GM23338 (cell line): ENCODE measurements around the gene HSPB8. TPM values are rescaled to one million over a fixed set of nuclear protein-coding genes. Genes with fewer than 3 reads are reported as not detected.

Source experiments
- ATAC-seq: fragments of 200-7000 bp; cut with Tn5 transposase; 3 replicates; pipeline ENCODE4 v1.9.1; 2020
- DNase-seq: peaks from one replicate; pipeline ENCODE4 v3.0.0-alpha.2; 2015; ENCODE audit warnings: low spot score
- H2AFZ ChIP-seq: fragments of 200-600 bp; sonication (generic); 2 replicates; pipeline ENCODE4 v1.8.0; 2016; ENCODE audit warnings: antibody characterized with exemption, mild to moderate bottlenecking, moderate library complexity
- H3F3A ChIP-seq: fragments of 200-600 bp; sonication (generic); replicated peaks from 2 replicates; pipeline ENCODE4 v1.8.0; 2017; ENCODE audit warnings: antibody characterized with exemption, mixed run types, low read depth
- H3K27ac ChIP-seq: fragments of 200-600 bp; sonication (generic); 2 replicates; pipeline ENCODE4 v1.6.1; 2016; ENCODE audit warnings: low read depth
- H3K27me3 ChIP-seq: fragments of 200-600 bp; sonication (generic); 2 replicates; pipeline ENCODE4 v1.8.0; 2016; ENCODE audit warnings: mild to moderate bottlenecking, mixed run types, moderate library complexity; ENCODE audit not compliant: insufficient read depth
- H3K36me3 ChIP-seq: fragments of 200-600 bp; sonication (generic); 2 replicates; pipeline ENCODE4 v1.8.0; 2016; ENCODE audit warnings: mild to moderate bottlenecking; ENCODE audit not compliant: insufficient read depth
- H3K4me1 ChIP-seq: fragments of 200-600 bp; sonication (generic); 2 replicates; pipeline ENCODE4 v1.8.0; 2016; ENCODE audit warnings: mild to moderate bottlenecking, moderate library complexity; ENCODE audit not compliant: insufficient read depth
- H3K4me2 ChIP-seq: fragments of 200-600 bp; sonication (generic); 2 replicates; pipeline ENCODE4 v1.7.1; 2017; ENCODE audit warnings: mixed run types
- H3K4me3 ChIP-seq: fragments of 200-600 bp; sonication (generic); 2 replicates; pipeline ENCODE4 v1.6.1; 2016; ENCODE audit warnings: mixed run types
- H3K79me2 ChIP-seq: fragments of 200-600 bp; sonication (generic); replicated peaks from 2 replicates; pipeline ENCODE4 v1.8.0; 2017; ENCODE audit warnings: mild to moderate bottlenecking; ENCODE audit not compliant: insufficient read depth
- H3K9me2 ChIP-seq: fragments of 200-600 bp; sonication (generic); 2 replicates; pipeline ENCODE4 v1.8.0; 2017; ENCODE audit not compliant: insufficient read depth
- H4K20me1 ChIP-seq: fragments of 200-600 bp; sonication (generic); replicated peaks from 2 replicates; pipeline ENCODE4 v1.8.0; 2017; ENCODE audit warnings: mild to moderate bottlenecking; ENCODE audit not compliant: insufficient read depth
- H3K27ac Mint-ChIP-seq: 2 replicates; pipeline ENCODE4 v1.8.0; 2020; ENCODE audit warnings: inconsistent platforms, mild to moderate bottlenecking, moderate library complexity, mixed read lengths
- H3K27me3 Mint-ChIP-seq: 3 replicates; pipeline ENCODE4 v1.8.0; 2022; ENCODE audit warnings: low read depth, mild to moderate bottlenecking, moderate library complexity, mixed read lengths, inconsistent platforms; ENCODE audit not compliant: insufficient read depth, poor library complexity
- H3K36me3 Mint-ChIP-seq: 3 replicates; pipeline ENCODE4 v1.8.0; 2021; ENCODE audit warnings: low read depth, mild to moderate bottlenecking, inconsistent platforms, moderate library complexity, mixed read lengths
- H3K4me1 Mint-ChIP-seq: 3 replicates; pipeline ENCODE4 v1.8.0; 2020; ENCODE audit warnings: mild to moderate bottlenecking, inconsistent platforms, mixed read lengths
- H3K4me3 Mint-ChIP-seq: 3 replicates; pipeline ENCODE4 v1.8.0; 2021; ENCODE audit warnings: moderate library complexity, mild to moderate bottlenecking, inconsistent platforms, mixed read lengths
- H3K9me3 Mint-ChIP-seq: 3 replicates; pipeline ENCODE4 v1.8.0; 2020; ENCODE audit warnings: moderate library complexity, mild to moderate bottlenecking, inconsistent platforms, mixed read lengths
- CREB1 ChIP-seq: fragments of 250-450 bp; sonication (Bioruptor Pico); IDR thresholded peaks from 2 replicates; pipeline ENCODE4 v1.5.0; 2020; ENCODE audit warnings: low read depth, mild to moderate bottlenecking, moderate library complexity
- EZH2phosphoT487 ChIP-seq: fragments of 200-600 bp; sonication (generic); IDR thresholded peaks from one replicate; pipeline ENCODE4 v1.8.1; 2018; ENCODE audit warnings: antibody characterized with exemption; ENCODE audit not compliant: unreplicated experiment
- NANOG ChIP-seq: IDR thresholded peaks from 2 replicates; pipeline ENCODE4 v1.6.1; 2016; ENCODE audit warnings: antibody characterized with exemption, borderline replicate concordance
- POLR2AphosphoS5 ChIP-seq: IDR thresholded peaks from 2 replicates; pipeline ENCODE4 v1.6.1; 2016; ENCODE audit warnings: antibody characterized with exemption, low read depth
- ZNF114 ChIP-seq: fragments of 250-450 bp; sonication (Bioruptor Pico); IDR thresholded peaks from 2 replicates; pipeline ENCODE4 v1.5.0; 2020; ENCODE audit warnings: mild to moderate bottlenecking, moderate library complexity
- ZNF331 ChIP-seq: fragments of 250-450 bp; sonication (Bioruptor Pico); IDR thresholded peaks from 2 replicates; pipeline ENCODE4 v1.5.0; 2020; ENCODE audit warnings: low read depth, mild to moderate bottlenecking, moderate library complexity
- polyA plus RNA-seq: library from polyadenylated mRNA; unstranded; fragments of >200 nt; fragmentation: Nextera tagmentation; extraction: Ambion mirVana; gene quantifications from 2 replicates; pipeline ENCODE4 v1.2.1, GENCODE V29; 2016
- total RNA-seq: library from RNA; depleted of rRNA; stranded (reverse); fragments of >200 nt; shearing (Covaris generic); gene quantifications from 2 replicates; pipeline ENCODE4 v1.2.3, GENCODE V29; 2014
- TF ChIP-seq, protein P1 (sequence below): fragments of 250-450 bp; sonication (Bioruptor Pico); IDR thresholded peaks from 2 replicates; pipeline ENCODE4 v1.5.0; 2020; ENCODE audit warnings: mild to moderate bottlenecking, moderate library complexity

HSPB8 gene
- total and polyA plus RNA-seq, 2 experiments from 2014 or later, result 3.5 to 4.8 TPM

DNA sequence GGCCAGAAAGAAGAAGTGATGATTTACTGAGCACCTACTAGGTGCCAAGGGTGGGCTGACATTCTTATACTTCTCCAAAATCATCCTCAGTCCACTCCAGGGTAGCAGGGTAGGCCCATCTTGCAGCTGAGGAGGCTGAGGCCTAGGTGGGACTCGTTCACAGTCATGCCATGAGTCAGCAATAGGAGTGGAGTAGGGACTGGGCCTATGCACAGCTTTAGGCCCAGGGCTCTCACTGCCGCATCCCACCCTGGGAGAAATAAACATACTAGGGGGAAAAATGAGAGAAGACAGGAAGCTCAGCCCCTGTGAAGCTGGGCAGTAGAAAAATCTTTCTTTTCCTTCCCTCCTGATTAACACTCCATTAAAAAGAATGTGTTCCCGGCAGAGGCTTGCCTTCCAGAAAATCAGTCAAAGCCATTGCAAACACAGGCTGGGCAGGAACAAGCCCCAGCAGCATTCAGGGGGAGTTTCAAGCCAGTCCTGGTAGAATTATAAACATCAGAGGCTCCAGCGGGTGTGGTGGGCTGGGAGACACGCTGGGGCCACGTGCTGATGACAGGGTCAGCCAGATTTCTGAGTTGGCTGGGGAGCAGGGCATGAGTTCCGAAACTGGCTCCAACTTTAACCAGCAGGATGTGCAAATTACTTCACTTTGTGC lies 1.8 kb downstream of the HSPB8 start:
- Histone ChIP-seq H3K27ac (no peak overlapping the region; the same call in 1 of the 2 replicates), H3K79me2 (no peaks in the 10 kb centered on the region), H3K4me2 (peak overlapping the region; percentile 29), H3K36me3 (no peaks in the 10 kb centered on the region), H3K4me3 (0 out of 2 replicates have a peak overlapping the region, but pooled peaks have one; percentile 6), H3K27me3 (no peaks in the 10 kb centered on the region), H3K9me2 (no peaks in the 10 kb centered on the region), H3K4me1 (peaks cover 43% of the 10 kb centered on the region), H3F3A (no peaks in the 10 kb centered on the region), H4K20me1 (no peaks in the 10 kb centered on the region), H2AFZ (peak overlapping the region; percentile 87; the same call in 1 of the 2 replicates)
- Mint-ChIP-seq H3K4me3 (peak overlapping the region; percentile 36; the same call in 1 of the 3 replicates), H3K27ac (peak overlapping the region; percentile 92), H3K4me1 (peaks cover 45% of the 10 kb centered on the region), H3K9me3 (no peaks in the 10 kb centered on the region), H3K36me3 (no peaks in the 10 kb centered on the region), H3K27me3 (peaks cover 3% of the 10 kb centered on the region)
- no peak for DNase-seq
- no peak for TF ChIP-seq NANOG
- no peak for TF ChIP-seq CREB1 (CRISPR knock-in tag)
- TF ChIP-seq EZH2phosphoT487, result no peak
- no peak for TF ChIP-seq POLR2AphosphoS5
- TF ChIP-seq, protein P1, sequence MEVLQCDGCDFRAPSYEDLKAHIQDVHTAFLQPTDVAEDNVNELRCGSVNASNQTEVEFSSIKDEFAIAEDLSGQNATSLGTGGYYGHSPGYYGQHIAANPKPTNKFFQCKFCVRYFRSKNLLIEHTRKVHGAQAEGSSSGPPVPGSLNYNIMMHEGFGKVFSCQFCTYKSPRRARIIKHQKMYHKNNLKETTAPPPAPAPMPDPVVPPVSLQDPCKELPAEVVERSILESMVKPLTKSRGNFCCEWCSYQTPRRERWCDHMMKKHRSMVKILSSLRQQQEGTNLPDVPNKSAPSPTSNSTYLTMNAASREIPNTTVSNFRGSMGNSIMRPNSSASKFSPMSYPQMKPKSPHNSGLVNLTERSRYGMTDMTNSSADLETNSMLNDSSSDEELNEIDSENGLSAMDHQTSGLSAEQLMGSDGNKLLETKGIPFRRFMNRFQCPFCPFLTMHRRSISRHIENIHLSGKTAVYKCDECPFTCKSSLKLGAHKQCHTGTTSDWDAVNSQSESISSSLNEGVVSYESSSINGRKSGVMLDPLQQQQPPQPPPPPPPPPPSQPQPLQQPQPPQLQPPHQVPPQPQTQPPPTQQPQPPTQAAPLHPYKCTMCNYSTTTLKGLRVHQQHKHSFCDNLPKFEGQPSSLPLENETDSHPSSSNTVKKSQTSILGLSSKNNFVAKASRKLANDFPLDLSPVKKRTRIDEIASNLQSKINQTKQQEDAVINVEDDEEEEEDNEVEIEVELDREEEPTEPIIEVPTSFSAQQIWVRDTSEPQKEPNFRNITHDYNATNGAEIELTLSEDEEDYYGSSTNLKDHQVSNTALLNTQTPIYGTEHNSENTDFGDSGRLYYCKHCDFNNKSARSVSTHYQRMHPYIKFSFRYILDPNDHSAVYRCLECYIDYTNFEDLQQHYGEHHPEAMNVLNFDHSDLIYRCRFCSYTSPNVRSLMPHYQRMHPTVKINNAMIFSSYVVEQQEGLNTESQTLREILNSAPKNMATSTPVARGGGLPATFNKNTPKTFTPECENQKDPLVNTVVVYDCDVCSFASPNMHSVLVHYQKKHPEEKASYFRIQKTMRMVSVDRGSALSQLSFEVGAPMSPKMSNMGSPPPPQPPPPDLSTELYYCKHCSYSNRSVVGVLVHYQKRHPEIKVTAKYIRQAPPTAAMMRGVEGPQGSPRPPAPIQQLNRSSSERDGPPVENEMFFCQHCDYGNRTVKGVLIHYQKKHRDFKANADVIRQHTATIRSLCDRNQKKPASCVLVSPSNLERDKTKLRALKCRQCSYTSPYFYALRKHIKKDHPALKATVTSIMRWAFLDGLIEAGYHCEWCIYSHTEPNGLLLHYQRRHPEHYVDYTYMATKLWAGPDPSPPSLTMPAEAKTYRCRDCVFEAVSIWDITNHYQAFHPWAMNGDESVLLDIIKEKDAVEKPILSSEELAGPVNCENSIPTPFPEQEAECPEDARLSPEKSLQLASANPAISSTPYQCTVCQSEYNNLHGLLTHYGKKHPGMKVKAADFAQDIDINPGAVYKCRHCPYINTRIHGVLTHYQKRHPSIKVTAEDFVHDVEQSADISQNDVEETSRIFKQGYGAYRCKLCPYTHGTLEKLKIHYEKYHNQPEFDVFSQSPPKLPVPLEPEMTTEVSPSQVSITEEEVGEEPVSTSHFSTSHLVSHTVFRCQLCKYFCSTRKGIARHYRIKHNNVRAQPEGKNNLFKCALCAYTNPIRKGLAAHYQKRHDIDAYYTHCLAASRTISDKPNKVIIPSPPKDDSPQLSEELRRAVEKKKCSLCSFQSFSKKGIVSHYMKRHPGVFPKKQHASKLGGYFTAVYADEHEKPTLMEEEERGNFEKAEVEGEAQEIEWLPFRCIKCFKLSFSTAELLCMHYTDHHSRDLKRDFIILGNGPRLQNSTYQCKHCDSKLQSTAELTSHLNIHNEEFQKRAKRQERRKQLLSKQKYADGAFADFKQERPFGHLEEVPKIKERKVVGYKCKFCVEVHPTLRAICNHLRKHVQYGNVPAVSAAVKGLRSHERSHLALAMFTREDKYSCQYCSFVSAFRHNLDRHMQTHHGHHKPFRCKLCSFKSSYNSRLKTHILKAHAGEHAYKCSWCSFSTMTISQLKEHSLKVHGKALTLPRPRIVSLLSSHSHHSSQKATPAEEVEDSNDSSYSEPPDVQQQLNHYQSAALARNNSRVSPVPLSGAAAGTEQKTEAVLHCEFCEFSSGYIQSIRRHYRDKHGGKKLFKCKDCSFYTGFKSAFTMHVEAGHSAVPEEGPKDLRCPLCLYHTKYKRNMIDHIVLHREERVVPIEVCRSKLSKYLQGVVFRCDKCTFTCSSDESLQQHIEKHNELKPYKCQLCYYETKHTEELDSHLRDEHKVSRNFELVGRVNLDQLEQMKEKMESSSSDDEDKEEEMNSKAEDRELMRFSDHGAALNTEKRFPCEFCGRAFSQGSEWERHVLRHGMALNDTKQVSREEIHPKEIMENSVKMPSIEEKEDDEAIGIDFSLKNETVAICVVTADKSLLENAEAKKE, result no peak
- no peak for TF ChIP-seq ZNF114
- TF ChIP-seq ZNF331 (CRISPR knock-in tag), result no peak
- peak; percentile 3; the same call in 1 of the 3 replicates for ATAC-seq
